ENCODE data around the gene ERG. TPM values are rescaled to one million over a fixed set of nuclear protein-coding genes. Genes with fewer than 3 reads are reported as not detected.

The ERG gene
- total RNA-seq, 4 donors from 2014 or later, result 4.2 to 20.6 (median 4.8) TPM

DNA sequence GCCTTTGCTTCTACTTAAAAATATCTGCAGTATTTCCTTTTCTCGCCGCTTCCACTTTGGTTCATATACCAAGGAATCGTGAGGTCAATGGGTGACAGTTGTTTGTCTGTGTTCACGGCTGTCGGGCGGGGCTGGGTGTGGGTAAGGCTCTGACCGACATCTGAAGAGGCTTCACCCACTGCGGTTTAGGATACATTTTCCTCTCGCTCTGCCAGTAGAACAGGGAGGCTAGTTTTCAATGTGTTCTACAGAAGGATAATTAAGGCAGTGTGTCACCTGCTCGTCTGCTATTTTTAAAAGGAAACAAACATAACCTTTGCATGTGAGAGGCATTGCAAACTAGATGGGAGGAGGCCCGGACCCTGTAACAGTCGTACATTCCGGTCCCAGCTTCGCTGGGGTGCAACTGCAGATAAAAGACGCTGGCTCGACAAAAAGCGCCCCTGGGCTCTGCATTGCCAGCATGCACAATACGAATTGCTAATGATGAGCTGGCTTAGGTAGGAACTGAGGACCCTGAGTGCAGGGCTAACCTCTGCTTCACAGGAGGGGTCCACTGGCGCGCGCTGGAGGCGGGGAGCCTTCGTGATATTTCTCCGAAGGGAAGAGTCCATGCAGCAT is 8.5 kb upstream of the ERG start:
- H3K27ac ChIP-seq, result no peak overlapping the region
- H3K4me3 ChIP-seq, result peak overlapping the region in 1 of 4 donors; percentile 10
- no peak for DNase-seq
- no peak for TF ChIP-seq POLR2A (IDR thresholded peaks at IDR 0.05)
- TF ChIP-seq, protein P1, sequence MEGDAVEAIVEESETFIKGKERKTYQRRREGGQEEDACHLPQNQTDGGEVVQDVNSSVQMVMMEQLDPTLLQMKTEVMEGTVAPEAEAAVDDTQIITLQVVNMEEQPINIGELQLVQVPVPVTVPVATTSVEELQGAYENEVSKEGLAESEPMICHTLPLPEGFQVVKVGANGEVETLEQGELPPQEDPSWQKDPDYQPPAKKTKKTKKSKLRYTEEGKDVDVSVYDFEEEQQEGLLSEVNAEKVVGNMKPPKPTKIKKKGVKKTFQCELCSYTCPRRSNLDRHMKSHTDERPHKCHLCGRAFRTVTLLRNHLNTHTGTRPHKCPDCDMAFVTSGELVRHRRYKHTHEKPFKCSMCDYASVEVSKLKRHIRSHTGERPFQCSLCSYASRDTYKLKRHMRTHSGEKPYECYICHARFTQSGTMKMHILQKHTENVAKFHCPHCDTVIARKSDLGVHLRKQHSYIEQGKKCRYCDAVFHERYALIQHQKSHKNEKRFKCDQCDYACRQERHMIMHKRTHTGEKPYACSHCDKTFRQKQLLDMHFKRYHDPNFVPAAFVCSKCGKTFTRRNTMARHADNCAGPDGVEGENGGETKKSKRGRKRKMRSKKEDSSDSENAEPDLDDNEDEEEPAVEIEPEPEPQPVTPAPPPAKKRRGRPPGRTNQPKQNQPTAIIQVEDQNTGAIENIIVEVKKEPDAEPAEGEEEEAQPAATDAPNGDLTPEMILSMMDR (IDR thresholded peaks at IDR 0.05), result no peak
- no peaks in the 10 kb centered on the region for H3K9me3 ChIP-seq
- no peaks in the 10 kb centered on the region for H3K27me3 ChIP-seq
- peaks cover 0 to 5% (median 0%) of the 10 kb centered on the region in 4 donors for H3K4me1 ChIP-seq
- no peaks in the 10 kb centered on the region for H3K36me3 ChIP-seq

DNA sequence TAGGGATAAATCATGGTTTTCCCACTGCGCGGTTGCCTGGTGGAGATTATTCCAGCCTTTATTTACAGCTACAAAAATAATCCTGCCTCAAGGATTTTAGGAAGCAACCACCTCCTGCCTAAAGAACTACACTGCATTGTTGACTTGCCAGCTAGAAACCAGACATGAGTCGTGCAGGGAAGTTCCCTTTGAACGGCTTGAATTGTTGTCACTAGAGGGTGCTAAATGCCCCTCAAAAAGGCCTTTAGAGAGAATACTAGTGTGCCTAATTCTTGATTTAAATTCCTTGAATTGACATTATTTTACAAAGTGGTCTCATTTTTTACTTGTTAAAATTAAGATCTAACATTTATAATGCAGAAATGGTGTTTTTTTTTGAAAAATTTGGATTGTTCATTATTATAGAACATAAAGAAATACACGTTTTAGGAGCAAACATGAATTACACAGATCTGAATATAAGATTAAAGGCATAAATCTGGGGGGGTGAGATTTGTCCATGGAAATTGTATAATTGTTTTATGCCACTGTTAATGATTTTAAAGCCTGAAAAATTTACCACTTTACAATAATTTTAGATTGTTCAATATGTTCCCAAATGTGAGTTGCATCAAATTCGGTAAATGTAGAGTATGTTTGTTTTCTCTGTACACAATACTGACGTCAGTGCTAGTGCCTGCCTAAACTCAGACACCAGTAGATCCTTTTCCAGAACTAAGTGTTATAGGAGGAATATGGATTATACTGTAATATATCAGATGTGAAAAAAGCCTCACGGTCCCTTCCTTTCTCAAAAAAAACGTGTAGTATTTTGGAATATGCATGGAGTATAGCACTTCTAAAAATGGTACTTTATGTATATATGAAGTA is 7.6 kb upstream of the ERG start:
- H3K36me3 ChIP-seq, result no peaks in the 10 kb centered on the region
- DNase-seq, result no peak
- H3K27ac ChIP-seq, result no peak overlapping the region
- H3K9me3 ChIP-seq, result no peaks in the 10 kb centered on the region
- peaks cover 0 to 5% (median 0%) of the 10 kb centered on the region in 4 donors for H3K4me1 ChIP-seq
- H3K27me3 ChIP-seq, result no peaks in the 10 kb centered on the region
- H3K4me3 ChIP-seq, result no peak overlapping the region
- TF ChIP-seq, protein P1 (IDR thresholded peaks at IDR 0.05), result peak in 4 of 6 experiments; percentile 34 to 72 (median 70)
- TF ChIP-seq POLR2A (IDR thresholded peaks at IDR 0.05), result no peak

DNA sequence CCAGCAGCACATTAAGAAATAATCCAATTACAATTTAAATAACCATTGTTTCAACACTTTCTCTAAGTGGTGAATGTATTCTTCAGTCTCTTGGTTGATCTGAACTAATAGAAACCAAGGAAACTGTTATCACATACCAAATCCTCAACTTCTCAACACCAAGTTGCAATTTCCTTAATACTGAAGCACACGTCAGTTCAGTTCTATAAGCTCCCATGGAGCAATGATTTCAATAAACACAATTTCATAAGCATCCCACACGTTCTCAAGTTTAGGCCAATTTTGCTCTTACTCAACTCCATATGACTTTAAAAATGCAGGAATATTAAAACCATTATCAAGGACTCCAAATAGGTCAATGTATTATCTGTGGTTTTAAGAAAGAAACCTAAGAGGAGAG is 5.8 kb upstream of the ERG start:
- TF ChIP-seq POLR2A (IDR thresholded peaks at IDR 0.05), result no peak
- TF ChIP-seq, protein P1 (IDR thresholded peaks at IDR 0.05), result no peak
- no peak for DNase-seq
- no peaks in the 10 kb centered on the region for H3K9me3 ChIP-seq
- peak overlapping the region in 2 of 4 donors; percentile 10 to 16 for H3K27ac ChIP-seq
- no peak overlapping the region for H3K4me3 ChIP-seq
- no peaks in the 10 kb centered on the region for H3K36me3 ChIP-seq
- peaks cover 0 to 5% (median 0%) of the 10 kb centered on the region in 4 donors for H3K4me1 ChIP-seq
- no peaks in the 10 kb centered on the region for H3K27me3 ChIP-seq

DNA sequence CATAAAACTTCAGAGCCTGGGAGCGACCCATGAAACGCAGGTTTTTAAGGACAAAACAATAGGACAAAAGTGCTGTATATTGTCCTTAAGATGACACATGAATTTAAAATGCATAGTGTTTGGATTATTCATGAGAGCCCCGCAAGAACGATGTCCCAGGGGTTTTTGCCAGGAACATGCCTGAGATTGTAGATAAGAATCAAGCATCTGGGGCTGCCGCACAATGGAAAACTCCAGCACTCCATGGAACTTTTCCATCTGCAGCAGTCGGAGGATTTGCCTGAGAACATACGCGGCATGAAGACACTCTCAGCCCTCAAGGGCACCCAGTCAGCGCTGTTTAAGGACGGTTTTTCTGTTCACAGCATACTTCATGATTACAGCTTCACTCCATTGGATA is 5.3 kb upstream of the ERG start:
- peak overlapping the region in 1 of 4 donors; percentile 16 for H3K27ac ChIP-seq
- no peak overlapping the region for H3K4me3 ChIP-seq
- no peak for TF ChIP-seq POLR2A (IDR thresholded peaks at IDR 0.05)
- TF ChIP-seq, protein P1 (IDR thresholded peaks at IDR 0.05), result no peak

DNA sequence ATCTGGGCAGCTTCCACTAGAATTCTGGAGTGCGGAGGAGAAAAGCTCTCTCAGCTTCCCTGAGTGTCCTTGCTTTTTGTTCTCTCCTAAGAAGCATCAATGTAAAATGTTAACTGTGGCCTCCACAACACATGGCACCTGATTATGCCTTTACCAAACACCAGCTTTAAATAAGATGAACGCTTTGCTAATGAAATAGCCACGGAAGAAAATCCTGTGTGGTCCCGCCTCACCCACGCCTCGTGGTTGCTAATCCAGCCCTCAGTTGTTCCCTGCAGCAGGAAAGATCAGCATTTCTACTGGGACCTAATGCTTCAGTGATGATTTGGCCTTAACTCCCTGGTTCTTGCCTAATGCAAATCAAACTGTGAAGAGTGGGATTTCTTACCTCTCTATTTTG is 1.8 kb upstream of the ERG start:
- peak overlapping the region in 2 of 4 donors; percentile 43 to 67 for H3K27ac ChIP-seq
- no peak overlapping the region for H3K4me3 ChIP-seq
- no peak for DNase-seq
- H3K36me3 ChIP-seq, result no peaks in the 10 kb centered on the region
- H3K4me1 ChIP-seq, result no peaks in the 10 kb centered on the region
- no peaks in the 10 kb centered on the region for H3K9me3 ChIP-seq
- no peak for TF ChIP-seq POLR2A (IDR thresholded peaks at IDR 0.05)
- TF ChIP-seq, protein P1 (IDR thresholded peaks at IDR 0.05), result no peak
- H3K27me3 ChIP-seq, result no peaks in the 10 kb centered on the region

More for the DNA sequence above, 5.3 kb upstream of the ERG start:
- no peaks in the 10 kb centered on the region for H3K27me3 ChIP-seq
- peaks cover 0 to 5% (median 0%) of the 10 kb centered on the region in 4 donors for H3K4me1 ChIP-seq
- no peak for DNase-seq
- no peaks in the 10 kb centered on the region for H3K36me3 ChIP-seq
- no peaks in the 10 kb centered on the region for H3K9me3 ChIP-seq

Data from Peyer's patch (tissue), 4 donors.